Adipocyte (in vitro differentiated cells): ENCODE measurements around the gene MIA3.
"Not testable (repeated sequence)": the region's sequence is repeated elsewhere in the genome, so short reads cannot be mapped to it uniquely, and the experiment has no call there.

ENCODE experiments used
- DNase-seq: peaks from one replicate; pipeline ENCODE4 v3.0.0-alpha.2; 2015; ENCODE audit warnings: low read depth
- H3K27me3 ChIP-seq: replicated peaks from 2 replicates; pipeline ENCODE4 v1.7.0; 2013; ENCODE audit warnings: mild to moderate bottlenecking, low read length, moderate library complexity; ENCODE audit not compliant: control insufficient read depth, insufficient read depth
- H3K36me3 ChIP-seq: 2 replicates; pipeline ENCODE4 v1.7.0; 2013; ENCODE audit warnings: low read length, mild to moderate bottlenecking, moderate library complexity; ENCODE audit not compliant: control insufficient read depth, insufficient read depth, severe bottlenecking
- H3K4me1 ChIP-seq: 2 replicates; pipeline ENCODE4 v1.7.0; 2013; ENCODE audit warnings: mild to moderate bottlenecking, low read length, moderate library complexity; ENCODE audit not compliant: control insufficient read depth, insufficient read depth
- H3K4me3 ChIP-seq: 2 replicates; pipeline ENCODE4 v1.7.0; 2013; ENCODE audit warnings: mild to moderate bottlenecking, low read length, moderate library complexity
- H3K9ac ChIP-seq: 2 replicates; pipeline ENCODE4 v1.7.0; 2013; ENCODE audit warnings: mild to moderate bottlenecking, low read length, moderate library complexity
- H3K9me3 ChIP-seq: 2 replicates; pipeline ENCODE4 v1.7.0; 2013; ENCODE audit warnings: mild to moderate bottlenecking, low read length, moderate library complexity; ENCODE audit not compliant: control insufficient read depth

Gene MIA3

GRCh38 chr1:222643938-222644635 lies 26.2 kb downstream of the MIA3 start:
- Histone ChIP-seq H3K9ac (peak overlapping the region; percentile 92), H3K27me3 (no peaks in the 10 kb centered on the region)

GRCh38 chr1:222644636-222644980 lies 26.7 kb downstream of the MIA3 start:
- no peaks in the 10 kb centered on the region for H3K27me3 ChIP-seq
- H3K9ac ChIP-seq = peak overlapping the region; percentile 92
- H3K9me3 ChIP-seq = no peaks in the 10 kb centered on the region
- H3K4me1 ChIP-seq = peaks cover 21% of the 10 kb centered on the region
- peak; percentile 42 for DNase-seq
- peaks cover 35% of the 10 kb centered on the region for H3K36me3 ChIP-seq
- peak overlapping the region; percentile 94 for H3K4me3 ChIP-seq

More at GRCh38 chr1:222643938-222644635, 26.2 kb downstream of the MIA3 start:
- peaks cover 35% of the 10 kb centered on the region for H3K36me3 ChIP-seq
- H3K9me3 ChIP-seq = no peaks in the 10 kb centered on the region
- peak overlapping the region; percentile 94 for H3K4me3 ChIP-seq
- peak; percentile 99 for DNase-seq
- H3K4me1 ChIP-seq = peaks cover 21% of the 10 kb centered on the region

DNA sequence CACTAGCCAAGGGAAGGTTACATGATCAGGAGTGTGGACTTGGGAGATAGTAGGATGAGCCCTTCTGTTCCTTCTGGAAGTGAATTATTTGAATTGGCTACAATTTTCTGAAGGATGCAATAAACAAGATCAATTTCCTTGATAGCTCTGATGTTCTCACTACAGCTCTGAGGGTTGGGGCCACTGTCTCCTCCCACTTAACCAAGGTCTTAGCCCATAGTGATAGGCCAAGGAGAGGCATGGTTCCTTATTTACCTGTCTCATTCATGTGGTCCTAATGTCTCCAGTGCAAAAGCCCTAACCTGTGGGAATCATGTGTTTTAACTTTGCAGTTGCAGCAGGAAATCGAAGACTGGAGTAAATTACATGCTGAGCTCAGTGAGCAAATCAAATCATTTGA lies 34.8 kb downstream of the MIA3 start:
- Histone ChIP-seq H3K9ac (no peak overlapping the region), H3K36me3 (peaks cover 89% of the 10 kb centered on the region), H3K9me3 (no peaks in the 10 kb centered on the region), H3K4me3 (no peak overlapping the region), H3K4me1 (no peaks in the 10 kb centered on the region), H3K27me3 (no peaks in the 10 kb centered on the region)
- no peak for DNase-seq

DNA sequence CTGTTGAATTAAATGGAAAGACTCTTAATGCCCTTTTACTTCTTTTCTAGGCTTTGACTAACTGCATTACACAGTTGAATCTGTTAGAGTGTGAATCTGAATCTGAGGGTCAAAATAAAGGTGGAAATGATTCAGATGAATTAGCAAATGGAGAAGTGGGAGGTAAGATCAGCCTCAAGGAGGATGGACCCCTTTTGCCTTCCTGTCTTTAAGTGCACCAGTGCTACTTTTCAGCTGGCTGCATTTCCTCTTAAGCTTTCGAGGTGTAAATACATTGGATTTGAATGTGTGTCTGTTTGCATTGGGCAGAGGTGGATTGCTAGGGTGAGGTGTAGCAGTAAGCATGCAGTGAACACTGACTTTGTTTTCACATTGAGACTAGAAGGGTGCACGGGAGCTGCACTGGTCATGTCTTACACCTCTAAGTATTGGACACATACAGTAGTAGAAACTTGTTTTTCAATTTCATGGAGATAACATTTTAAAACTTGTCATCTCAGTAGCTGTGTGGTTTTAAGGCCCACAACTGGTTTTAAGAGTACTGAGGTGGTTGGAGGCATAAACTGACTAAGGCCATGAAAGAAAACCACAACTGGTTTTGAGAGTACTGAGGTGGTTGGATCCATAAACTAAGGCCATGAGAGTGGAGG lies 35.4 kb downstream of the MIA3 start:
- Histone ChIP-seq H3K4me1 (no peaks in the 10 kb centered on the region), H3K9ac (no peak overlapping the region), H3K4me3 (no peak overlapping the region), H3K9me3 (no peaks in the 10 kb centered on the region), H3K36me3 (peaks cover 90% of the 10 kb centered on the region), H3K27me3 (no peaks in the 10 kb centered on the region)
- DNase-seq = no peak

- H3K27me3 ChIP-seq = no peaks in the 10 kb centered on the region
- no peaks in the 10 kb centered on the region for H3K4me1 ChIP-seq
- H3K9me3 ChIP-seq = no peaks in the 10 kb centered on the region
- DNase-seq = no peak
- peak overlapping the region; percentile 5 for H3K9ac ChIP-seq
- H3K36me3 ChIP-seq = peaks cover 91% of the 10 kb centered on the region
- peak overlapping the region; percentile 42 for H3K4me3 ChIP-seq
These were observed 37.0 kb downstream of the MIA3 start for GRCh38 chr1:222654849-222655248.

DNA sequence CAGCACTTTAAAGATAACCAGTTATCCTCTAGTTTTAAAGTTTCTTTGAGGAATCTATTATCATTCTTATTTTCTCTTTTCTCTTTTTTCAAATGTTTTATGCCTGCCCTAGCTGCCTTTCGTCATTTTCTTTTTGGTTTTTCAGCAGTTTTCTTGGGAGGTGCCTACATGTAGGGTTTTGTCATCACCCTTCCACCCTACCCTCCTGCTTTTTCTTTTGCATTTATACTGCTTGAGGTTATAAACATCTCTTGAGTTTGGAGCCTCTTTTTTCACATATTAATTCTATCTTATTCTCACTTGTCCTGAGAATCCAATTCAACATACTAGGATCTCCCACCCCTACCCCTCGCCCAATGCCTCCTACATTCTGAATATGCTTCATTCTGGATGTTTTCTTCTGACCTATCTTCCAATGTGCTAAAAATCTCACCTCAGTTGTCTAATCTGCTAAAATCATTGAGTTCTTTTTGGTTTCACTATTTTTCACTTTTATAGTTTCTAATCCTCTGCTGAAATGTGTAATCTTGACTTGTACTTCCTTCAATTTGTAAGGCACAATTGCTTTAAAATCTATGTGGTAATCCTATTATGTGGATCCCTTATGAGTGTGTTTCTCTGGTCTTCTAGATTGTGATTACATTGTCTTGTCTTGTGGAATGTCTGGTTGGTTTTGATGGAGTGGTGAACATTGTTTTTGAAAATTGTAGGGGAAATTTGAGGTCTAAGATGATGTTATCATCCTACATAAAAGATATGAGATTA lies 38.7 kb downstream of the MIA3 start:
- Histone ChIP-seq H3K9me3 (no peaks in the 10 kb centered on the region), H3K9ac (no peak overlapping the region), H3K36me3 (peaks cover 91% of the 10 kb centered on the region), H3K27me3 (no peaks in the 10 kb centered on the region), H3K4me3 (no peak overlapping the region), H3K4me1 (no peaks in the 10 kb centered on the region)
- no peak for DNase-seq

DNA sequence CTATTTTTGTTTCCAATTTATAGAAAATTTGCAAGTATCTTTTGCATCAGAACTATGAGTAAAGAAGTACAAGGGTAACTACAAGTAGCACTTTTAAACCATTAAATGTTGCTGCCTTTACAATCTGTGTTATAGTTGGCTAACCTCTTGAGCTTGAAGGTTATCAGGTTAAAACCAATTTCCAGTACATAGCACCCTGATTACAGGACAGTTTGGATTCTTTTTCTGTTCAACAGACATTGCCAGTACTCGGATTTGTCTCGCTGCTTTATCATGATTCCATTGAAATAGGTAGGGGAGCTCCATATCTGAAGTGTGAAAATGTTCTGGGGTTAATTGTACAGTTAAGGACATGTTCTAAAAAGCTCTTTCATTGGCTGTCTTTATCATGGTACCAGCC lies 40.0 kb downstream of the MIA3 start:
- Histone ChIP-seq H3K36me3 (peaks cover 91% of the 10 kb centered on the region), H3K9me3 (no peaks in the 10 kb centered on the region)
- DNase-seq = no peak

DNA sequence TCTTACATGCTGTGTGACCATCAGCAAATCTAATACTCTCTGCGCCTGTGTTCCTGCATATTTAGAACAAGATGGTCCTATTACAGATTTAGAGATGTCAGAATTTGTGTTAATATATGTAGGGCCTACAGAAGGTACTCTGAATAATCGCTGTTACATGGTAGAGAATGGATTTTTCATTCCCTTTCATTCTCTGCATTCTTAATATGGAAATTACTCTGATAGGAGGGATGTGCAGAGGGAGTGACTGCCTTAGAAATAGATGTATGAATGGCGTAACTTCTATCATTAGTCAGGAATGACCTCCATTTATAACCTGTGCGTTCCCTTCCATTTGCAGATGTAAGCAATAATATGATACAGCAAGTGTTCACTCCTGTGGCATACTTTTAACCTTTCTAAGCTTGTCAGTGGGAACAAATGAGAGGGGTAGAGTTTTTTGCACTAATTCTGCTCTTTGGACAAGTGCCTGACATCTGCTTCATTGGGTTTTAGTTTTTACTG lies 45.6 kb downstream of the MIA3 start:
- no peak overlapping the region for H3K4me3 ChIP-seq
- H3K9me3 ChIP-seq = no peaks in the 10 kb centered on the region
- peaks cover 24% of the 10 kb centered on the region for H3K4me1 ChIP-seq
- DNase-seq = no peak
- peaks cover 93% of the 10 kb centered on the region for H3K36me3 ChIP-seq
- H3K27me3 ChIP-seq = no peaks in the 10 kb centered on the region
- no peak overlapping the region for H3K9ac ChIP-seq

More for the DNA sequence above, 40.0 kb downstream of the MIA3 start:
- H3K27me3 ChIP-seq = no peaks in the 10 kb centered on the region
- H3K4me3 ChIP-seq = no peak overlapping the region
- H3K9ac ChIP-seq = no peak overlapping the region
- no peaks in the 10 kb centered on the region for H3K4me1 ChIP-seq

DNA sequence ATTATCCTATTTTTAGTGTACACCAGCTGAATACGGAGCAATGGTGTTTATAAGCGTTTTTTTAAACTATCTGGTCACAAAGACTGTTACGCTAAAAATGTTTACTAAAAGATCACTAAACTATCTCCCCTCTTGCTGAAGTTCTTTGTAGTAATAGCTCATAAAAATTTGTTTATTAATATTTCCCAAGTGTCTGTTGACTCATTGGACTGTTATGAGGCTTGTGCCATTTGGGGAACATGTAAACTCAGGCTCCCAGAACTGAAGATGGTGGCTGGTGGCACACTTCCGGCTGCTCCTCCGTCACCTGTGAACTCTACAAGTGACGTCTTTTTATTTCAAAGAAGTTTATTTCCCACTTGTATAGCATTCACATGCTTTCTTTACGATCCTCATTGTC lies 48.1 kb downstream of the MIA3 start:
- peaks cover 24% of the 10 kb centered on the region for H3K4me1 ChIP-seq
- DNase-seq = peak; percentile 15

GRCh38 chr1:222668184-222668583 lies 50.3 kb downstream of the MIA3 start:
- H3K4me1 ChIP-seq = peaks cover 24% of the 10 kb centered on the region
- H3K27me3 ChIP-seq, H3K9ac ChIP-seq, H3K4me3 ChIP-seq, H3K9me3 ChIP-seq, DNase-seq: not testable (repeated sequence)
- peaks cover 75% of the 10 kb centered on the region for H3K36me3 ChIP-seq

More for the DNA sequence above, 48.1 kb downstream of the MIA3 start:
- Histone ChIP-seq H3K9ac (no peak overlapping the region), H3K36me3 (peaks cover 76% of the 10 kb centered on the region), H3K4me3 (no peak overlapping the region), H3K27me3 (no peaks in the 10 kb centered on the region), H3K9me3 (no peaks in the 10 kb centered on the region)

- not testable (repeated sequence) for H3K4me3 ChIP-seq, H3K27me3 ChIP-seq, H3K9me3 ChIP-seq, DNase-seq, H3K9ac ChIP-seq
- Histone ChIP-seq H3K36me3 (peaks cover 69% of the 10 kb centered on the region), H3K4me1 (peaks cover 24% of the 10 kb centered on the region)
These were observed 51.2 kb downstream of the MIA3 start for GRCh38 chr1:222669107-222669506.
